H9 (cell line): ENCODE measurements around the gene PBX1. TPM values are rescaled to one million over a fixed set of nuclear protein-coding genes. Genes with fewer than 3 reads are reported as not detected.
A peak's percentile ranks its signal among the peaks of the same experiment; 100 is the strongest.

Source experiments
- DNase-seq: peaks from one replicate; pipeline ENCODE4 v3.0.0-alpha.2; 2017
- H2AFZ ChIP-seq: one replicate; pipeline ENCODE4 v1.6.1; 2013; ENCODE audit warnings: mild to moderate bottlenecking, low read length, control low read depth, moderate library complexity
- H2AK5ac ChIP-seq: 2 replicates; pipeline ENCODE4 v1.6.1; 2013; ENCODE audit warnings: low read length, control low read depth, mixed read lengths; ENCODE audit not compliant: insufficient read length
- H2BK120ac ChIP-seq: one replicate; pipeline ENCODE4 v1.6.1; 2013; ENCODE audit warnings: low read depth, mild to moderate bottlenecking, low read length, control low read depth, inconsistent platforms; ENCODE audit not compliant: poor library complexity, severe bottlenecking
- H2BK12ac ChIP-seq: 2 replicates; pipeline ENCODE4 v1.6.1; 2013; ENCODE audit warnings: low read length, control low read depth, mixed read lengths, low read depth; ENCODE audit not compliant: insufficient read length
- H2BK15ac ChIP-seq: 2 replicates; pipeline ENCODE4 v1.6.1; 2013; ENCODE audit warnings: low read depth, low read length, control low read depth
- H2BK20ac ChIP-seq: one replicate; pipeline ENCODE4 v1.6.1; 2013; ENCODE audit warnings: low read depth, mild to moderate bottlenecking, low read length, control low read depth, inconsistent platforms; ENCODE audit not compliant: poor library complexity, severe bottlenecking
- H2BK5ac ChIP-seq: 2 replicates; pipeline ENCODE4 v1.6.1; 2013; ENCODE audit warnings: low read length, control low read depth, mixed read lengths; ENCODE audit not compliant: insufficient read length
- H3K14ac ChIP-seq: 2 replicates; pipeline ENCODE4 v1.6.1; 2013; ENCODE audit warnings: low read length, control low read depth; ENCODE audit not compliant: insufficient read depth
- H3K18ac ChIP-seq: 2 replicates; pipeline ENCODE4 v1.6.1; 2013; ENCODE audit warnings: low read depth, mild to moderate bottlenecking, mixed read lengths, low read length, control low read depth; ENCODE audit not compliant: insufficient read length
- H3K23ac ChIP-seq: 2 replicates; pipeline ENCODE4 v1.6.1; 2013; ENCODE audit warnings: low read length, control low read depth, mixed read lengths, low read depth; ENCODE audit not compliant: insufficient read length
- H3K23me2 ChIP-seq: 2 replicates; pipeline ENCODE4 v1.6.1; 2013; ENCODE audit warnings: low read depth, mild to moderate bottlenecking, mixed read lengths, low read length, control low read depth; ENCODE audit not compliant: insufficient read length, poor library complexity, severe bottlenecking
- H3K27ac ChIP-seq: 2 replicates; pipeline ENCODE4 v1.5.1; 2013; ENCODE audit warnings: low read length, control low read depth, mixed read lengths, low read depth; ENCODE audit not compliant: insufficient read length
- H3K27me3 ChIP-seq: 2 replicates; pipeline ENCODE4 v1.6.1; 2013; ENCODE audit warnings: low read length, control low read depth, inconsistent platforms; ENCODE audit not compliant: insufficient read depth
- H3K4ac ChIP-seq: 2 replicates; pipeline ENCODE4 v1.6.1; 2013; ENCODE audit warnings: low read depth, mild to moderate bottlenecking, control low read depth, inconsistent platforms, low read length, moderate library complexity
- H3K4me1 ChIP-seq: 2 replicates; pipeline ENCODE4 v1.6.1; 2013; ENCODE audit warnings: low read length, control low read depth, inconsistent platforms; ENCODE audit not compliant: insufficient read depth
- H3K4me2 ChIP-seq: 2 replicates; pipeline ENCODE4 v1.6.1; 2013; ENCODE audit warnings: low read length, control low read depth, mixed read lengths; ENCODE audit not compliant: insufficient read length, insufficient read depth
- H3K56ac ChIP-seq: 2 replicates; pipeline ENCODE4 v1.6.1; 2013; ENCODE audit warnings: low read depth, mild to moderate bottlenecking, mixed read lengths, low read length, control low read depth; ENCODE audit not compliant: insufficient read length
- H3K79me1 ChIP-seq: 2 replicates; pipeline ENCODE4 v1.6.1; 2013; ENCODE audit warnings: low read depth, mild to moderate bottlenecking, moderate library complexity, low read length, control low read depth, inconsistent platforms; ENCODE audit not compliant: insufficient read depth, poor library complexity, severe bottlenecking
- H3K79me2 ChIP-seq: 2 replicates; pipeline ENCODE4 v1.6.1; 2013; ENCODE audit warnings: low read length, control low read depth, inconsistent platforms; ENCODE audit not compliant: insufficient read depth
- H3K9ac ChIP-seq: 2 replicates; pipeline ENCODE4 v1.6.1; 2013; ENCODE audit warnings: low read length, control low read depth, mixed read lengths; ENCODE audit not compliant: insufficient read length; ENCODE audit errors: extremely low read depth
- H3K9me3 ChIP-seq: one replicate; pipeline ENCODE4 v1.6.1; 2013; ENCODE audit warnings: low read depth, low read length, inconsistent platforms; ENCODE audit not compliant: control insufficient read depth
- H3T11ph ChIP-seq: one replicate; pipeline ENCODE4 v1.6.1; 2013; ENCODE audit warnings: mild to moderate bottlenecking, low read length, control low read depth, inconsistent platforms
- H4K20me1 ChIP-seq: one replicate; pipeline ENCODE4 v1.6.1; 2013; ENCODE audit not compliant: control insufficient read depth, insufficient read length, insufficient read depth
- H4K5ac ChIP-seq: 2 replicates; pipeline ENCODE4 v1.6.1; 2013; ENCODE audit warnings: low read depth, mild to moderate bottlenecking, mixed read lengths, low read length, control low read depth; ENCODE audit not compliant: insufficient read length
- H4K8ac ChIP-seq: replicated peaks from 2 replicates; pipeline ENCODE4 v1.6.1; 2013; ENCODE audit warnings: low read length, control low read depth, mixed read lengths, low read depth; ENCODE audit not compliant: insufficient read length
- H4K91ac ChIP-seq: 2 replicates; pipeline ENCODE4 v1.6.1; 2013; ENCODE audit warnings: low read depth, mild to moderate bottlenecking, moderate library complexity, mixed read lengths, low read length, control low read depth; ENCODE audit not compliant: insufficient read length
- H3K27ac Mint-ChIP-seq, 3 experiments: 2 replicates in 2 of 3; 3 replicates in 1 of 3; pipeline ENCODE4 v1.8.0; 2020 to 2021; ENCODE audit warnings: mixed read lengths in 3 of 3, mild to moderate bottlenecking in 1 of 3, moderate library complexity in 1 of 3
- H3K27me3 Mint-ChIP-seq: 2 replicates; pipeline ENCODE4 v1.8.0; 2021; ENCODE audit warnings: low read depth, mild to moderate bottlenecking, moderate library complexity, mixed read lengths
- H3K36me3 Mint-ChIP-seq, 3 experiments: 2 replicates in 2 of 3; 3 replicates in 1 of 3; pipeline ENCODE4 v1.8.0; 2020 to 2021; ENCODE audit warnings: low read depth in 3 of 3, mixed read lengths in 3 of 3; ENCODE audit not compliant: insufficient read depth in 1 of 3
- H3K4me1 Mint-ChIP-seq, 2 experiments: 2 replicates each; pipeline ENCODE4 v1.8.0; 2020; ENCODE audit warnings: mixed read lengths in 2 of 2
- H3K4me3 Mint-ChIP-seq, 2 experiments: 2 replicates in 1 of 2; 3 replicates in 1 of 2; pipeline ENCODE4 v1.8.0; 2020 to 2021; ENCODE audit warnings: mild to moderate bottlenecking in 2 of 2, mixed read lengths in 2 of 2, moderate library complexity in 1 of 2
- H3K9me3 Mint-ChIP-seq, 2 experiments: 2 replicates in 1 of 2; 3 replicates in 1 of 2; pipeline ENCODE4 v1.8.0; 2020; ENCODE audit warnings: mild to moderate bottlenecking in 2 of 2, mixed read lengths in 2 of 2, moderate library complexity in 1 of 2
- WGBS: extraction: QIAGEN DNeasy Blood & Tissue Kit; methylation state at CpG from one replicate; pipeline ENCODE4 v1.1.7; 2013; ENCODE audit warnings: missing lambda C conversion rate, low lambda C conversion rate, mixed read lengths; ENCODE audit not compliant: insufficient read length; ENCODE audit errors: extremely low coverage; 5-methylcytosine and 5-hydroxymethylcytosine counted together
- total RNA-seq: library from RNA; stranded (reverse); gene quantifications from 2 replicates; pipeline ENCODE4 v1.2.1, GENCODE V29; 2021
- TF ChIP-seq, protein P1 (sequence below): fragments of 200-600 bp; sonication (generic); conservative IDR thresholded peaks from 3 replicates; pipeline ENCODE4 v1.8.0; 2021; ENCODE audit warnings: antibody characterized with exemption, mild to moderate bottlenecking

PBX1 gene
- total RNA-seq, 1 experiment from 2014 or later, result 142 TPM

GRCh38 chr1:164589408-164589807, 30.4 kb downstream of the PBX1 start:
- peak overlapping the region; percentile 44 for H3K27ac ChIP-seq
- no peaks in the 10 kb centered on the region for H3K23me2 ChIP-seq
- peaks cover 35% of the 10 kb centered on the region; the same call in 1 of the 2 replicates for H3K79me2 ChIP-seq
- H2BK120ac ChIP-seq, result no peak overlapping the region
- Mint-ChIP-seq H3K36me3 (peaks cover 7 to 33% (median 29%) of the 10 kb centered on the region in 3 experiments), H3K9me3 (no peaks in the 10 kb centered on the region), H3K27ac (peak overlapping the region in 2 of 3 experiments; percentile 97 to 99), H3K4me1 (peaks cover 86 to 98% of the 10 kb centered on the region in 2 experiments), H3K27me3 (no peaks in the 10 kb centered on the region), H3K4me3 (peak overlapping the region; percentile 42 to 70; a peak in 4 of 5 replicates)
- WGBS, result no CpG with 5 or more reads among the region's 3 CpGs
- H2BK15ac ChIP-seq, result no peak overlapping the region
- H4K5ac ChIP-seq, result no peak overlapping the region
- H3K27me3 ChIP-seq, result no peaks in the 10 kb centered on the region
- H4K91ac ChIP-seq, result no peak overlapping the region
- H3K4ac ChIP-seq, result no peak overlapping the region
- no peak overlapping the region for H2BK5ac ChIP-seq
- H3K4me1 ChIP-seq, result peaks cover 38% of the 10 kb centered on the region
- peak overlapping the region; percentile 29 for H3K4me2 ChIP-seq
- DNase-seq, result no peak
- H2AFZ ChIP-seq, result no peak overlapping the region
- no peak overlapping the region for H2BK20ac ChIP-seq
- no peak overlapping the region for H3K14ac ChIP-seq
- peak overlapping the region; percentile 66 for H2AK5ac ChIP-seq
- no peak overlapping the region for H4K8ac ChIP-seq
- H3T11ph ChIP-seq, result no peak overlapping the region
- TF ChIP-seq, protein P1, sequence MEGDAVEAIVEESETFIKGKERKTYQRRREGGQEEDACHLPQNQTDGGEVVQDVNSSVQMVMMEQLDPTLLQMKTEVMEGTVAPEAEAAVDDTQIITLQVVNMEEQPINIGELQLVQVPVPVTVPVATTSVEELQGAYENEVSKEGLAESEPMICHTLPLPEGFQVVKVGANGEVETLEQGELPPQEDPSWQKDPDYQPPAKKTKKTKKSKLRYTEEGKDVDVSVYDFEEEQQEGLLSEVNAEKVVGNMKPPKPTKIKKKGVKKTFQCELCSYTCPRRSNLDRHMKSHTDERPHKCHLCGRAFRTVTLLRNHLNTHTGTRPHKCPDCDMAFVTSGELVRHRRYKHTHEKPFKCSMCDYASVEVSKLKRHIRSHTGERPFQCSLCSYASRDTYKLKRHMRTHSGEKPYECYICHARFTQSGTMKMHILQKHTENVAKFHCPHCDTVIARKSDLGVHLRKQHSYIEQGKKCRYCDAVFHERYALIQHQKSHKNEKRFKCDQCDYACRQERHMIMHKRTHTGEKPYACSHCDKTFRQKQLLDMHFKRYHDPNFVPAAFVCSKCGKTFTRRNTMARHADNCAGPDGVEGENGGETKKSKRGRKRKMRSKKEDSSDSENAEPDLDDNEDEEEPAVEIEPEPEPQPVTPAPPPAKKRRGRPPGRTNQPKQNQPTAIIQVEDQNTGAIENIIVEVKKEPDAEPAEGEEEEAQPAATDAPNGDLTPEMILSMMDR, result no peak
- H3K9me3 ChIP-seq, result no peaks in the 10 kb centered on the region
- peaks cover 3% of the 10 kb centered on the region for H4K20me1 ChIP-seq
- no peak overlapping the region for H3K23ac ChIP-seq
- no peak overlapping the region for H3K56ac ChIP-seq
- H3K79me1 ChIP-seq, result peaks cover 12% of the 10 kb centered on the region
- peak overlapping the region; percentile 1 for H3K18ac ChIP-seq
- no peak overlapping the region for H2BK12ac ChIP-seq
- no peak overlapping the region for H3K9ac ChIP-seq
